NCI-H345 (cell line): Measurements from ENCODE around the gene CORO1C.
"Not testable (repeated sequence)": the region's sequence is repeated elsewhere in the genome, so short reads cannot be mapped to it uniquely, and the experiment has no call there.

Source experiments
- DNase-seq: peaks from one replicate; lab custom pipeline; 2025; lab: John Stamatoyannopoulos, UW

CORO1C gene

DNA sequence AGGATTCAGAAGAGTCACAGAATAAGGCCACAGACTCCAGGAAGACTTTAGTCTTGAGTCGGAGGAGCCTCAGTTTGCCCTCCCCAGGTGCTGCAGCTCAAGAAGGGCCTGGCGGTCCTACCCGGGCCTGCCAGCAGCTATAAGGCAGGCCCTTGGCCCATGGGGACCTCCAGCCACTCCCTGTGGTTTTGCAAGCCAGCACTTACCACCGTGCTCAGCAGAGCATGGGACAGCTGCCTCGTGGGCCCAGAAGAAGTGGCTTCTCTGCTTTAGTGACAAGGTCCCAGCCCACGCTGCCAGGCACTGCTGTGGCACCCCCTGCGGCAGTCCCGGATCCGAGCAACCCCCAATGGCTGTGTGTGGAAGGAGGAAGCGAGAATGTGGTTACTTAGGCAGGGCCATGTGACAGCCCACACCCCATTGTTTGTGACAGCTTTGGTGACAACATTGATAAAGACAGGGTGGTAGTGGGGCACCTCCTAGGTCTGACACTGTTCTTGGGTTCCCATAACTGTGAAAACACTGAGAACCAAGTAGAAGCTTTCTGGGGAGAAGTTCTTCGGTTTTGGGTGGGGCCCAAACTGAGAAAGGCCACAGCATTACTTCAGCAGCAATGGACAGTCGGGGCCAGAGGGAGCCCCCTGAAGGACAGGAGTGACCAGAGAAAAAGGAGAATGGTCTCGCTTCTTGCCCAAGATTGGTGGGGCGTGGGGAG is 97.6 kb downstream of the CORO1C start, which contains the start of gene SELPLG:
Gene SELPLG, minus strand, starts transcription at position 361 of the 715 bp plus-strand sequence. CDS start 9,587 bp downstream, outside the sequence.
- no peak for DNase-seq

DNA sequence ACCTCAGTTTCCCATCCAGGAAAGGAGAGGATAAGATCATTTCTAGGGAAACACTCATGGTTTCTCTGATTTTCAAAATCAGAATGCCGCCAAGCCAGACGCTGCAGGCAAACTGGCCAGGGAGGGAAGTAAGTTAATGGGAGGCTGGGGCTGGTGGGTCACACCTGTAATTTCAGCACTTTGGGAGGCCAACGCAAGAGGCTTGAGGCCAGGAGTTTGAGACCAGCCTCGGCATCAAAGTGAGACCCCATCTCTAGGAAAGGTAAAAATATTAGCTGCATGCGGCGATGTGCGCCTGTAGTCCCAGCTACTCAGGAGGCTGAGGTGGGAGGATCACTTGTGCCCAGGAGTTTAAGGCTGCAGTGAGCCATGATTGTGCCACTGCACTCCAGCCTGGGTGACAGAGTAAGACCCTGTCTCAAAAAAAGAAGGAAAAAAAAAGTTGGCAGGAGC is 98.2 kb downstream of the CORO1C start:
- no peak for DNase-seq

DNA sequence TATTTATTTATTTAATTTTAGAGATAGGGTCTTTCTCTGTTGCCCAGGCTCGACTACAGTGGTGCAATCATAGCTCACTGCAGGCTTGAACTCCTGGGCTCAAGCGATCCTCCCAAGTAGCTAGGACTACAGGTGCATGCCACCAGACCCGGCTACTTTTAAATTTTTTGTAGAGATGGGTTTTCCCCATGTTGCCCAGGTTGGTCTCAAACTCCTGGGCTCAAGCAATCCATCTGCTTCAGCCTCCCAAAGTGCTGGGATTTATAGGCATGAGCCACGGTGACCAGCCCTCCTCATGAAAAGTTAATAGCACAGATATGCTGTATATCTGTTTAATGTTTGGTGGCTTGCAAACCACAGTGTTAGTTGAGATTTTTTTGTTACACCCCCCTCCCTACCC is 100.1 kb downstream of the CORO1C start:
- not testable (repeated sequence) for DNase-seq

DNA sequence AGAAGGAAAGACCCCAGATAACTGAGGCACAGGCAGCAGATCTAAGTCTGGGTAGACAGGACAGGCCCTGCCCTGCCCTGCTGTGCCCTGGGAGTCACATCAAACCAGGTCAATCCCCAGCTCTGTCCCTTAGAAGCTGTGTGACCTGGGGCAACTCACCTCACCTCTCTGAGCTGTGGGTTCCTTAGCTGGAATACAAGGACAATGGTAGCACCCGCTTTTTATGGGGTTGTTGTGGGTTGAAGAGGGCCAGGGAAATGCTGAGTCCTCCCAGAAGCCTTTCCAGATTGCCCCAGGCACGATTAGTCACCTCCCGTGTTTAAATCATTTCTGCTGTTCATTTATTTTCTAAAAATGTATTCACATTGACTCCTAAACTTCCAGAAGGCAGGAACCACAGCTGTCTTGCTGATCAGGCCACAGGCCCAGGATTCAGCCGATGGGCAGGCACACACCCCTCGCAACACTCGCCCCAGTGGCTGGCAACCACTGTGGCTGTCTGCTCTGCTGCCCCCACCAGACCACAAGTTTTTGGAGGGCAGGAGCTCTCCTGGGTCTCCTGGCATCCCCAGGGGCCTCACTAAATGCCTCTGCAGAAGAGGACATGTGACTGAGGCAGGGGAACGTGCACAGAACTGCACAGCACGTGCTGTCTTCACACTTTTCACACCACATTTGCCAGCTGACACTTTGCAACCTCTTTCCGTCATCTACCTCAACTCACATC is 100.7 kb downstream of the CORO1C start:
- no peak for DNase-seq

DNA sequence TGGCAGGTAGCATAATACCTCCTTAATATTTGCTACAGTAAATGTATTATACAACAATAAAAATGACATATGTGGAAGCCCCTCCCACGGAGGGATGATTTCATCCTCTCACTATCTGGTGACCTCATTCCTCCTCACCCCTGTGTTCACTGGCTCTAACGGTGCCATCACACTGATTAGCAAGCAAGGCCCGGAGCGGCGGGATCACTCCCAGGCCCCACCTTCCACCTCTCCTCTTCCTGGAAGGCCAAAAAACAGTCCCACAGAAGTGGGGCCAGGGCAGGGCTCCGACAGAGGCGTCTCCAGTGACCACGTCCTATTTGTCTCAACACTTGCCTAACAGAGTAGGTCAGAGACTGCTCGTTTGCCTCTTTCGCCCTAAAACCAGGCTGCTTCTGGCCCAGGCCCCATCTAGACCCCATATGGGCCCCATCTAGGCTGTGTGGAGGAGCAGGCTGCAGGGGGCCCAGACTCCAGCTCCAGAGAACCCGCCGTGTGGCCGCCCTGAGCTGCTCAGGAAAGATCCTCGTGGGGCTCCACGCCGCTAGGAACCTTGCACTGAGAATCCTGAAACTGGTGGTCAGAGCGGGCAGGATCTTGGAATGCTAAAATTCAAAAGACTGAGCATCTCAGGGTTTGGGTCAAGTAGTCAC is 101.4 kb downstream of the CORO1C start:
- no peak for DNase-seq

DNA sequence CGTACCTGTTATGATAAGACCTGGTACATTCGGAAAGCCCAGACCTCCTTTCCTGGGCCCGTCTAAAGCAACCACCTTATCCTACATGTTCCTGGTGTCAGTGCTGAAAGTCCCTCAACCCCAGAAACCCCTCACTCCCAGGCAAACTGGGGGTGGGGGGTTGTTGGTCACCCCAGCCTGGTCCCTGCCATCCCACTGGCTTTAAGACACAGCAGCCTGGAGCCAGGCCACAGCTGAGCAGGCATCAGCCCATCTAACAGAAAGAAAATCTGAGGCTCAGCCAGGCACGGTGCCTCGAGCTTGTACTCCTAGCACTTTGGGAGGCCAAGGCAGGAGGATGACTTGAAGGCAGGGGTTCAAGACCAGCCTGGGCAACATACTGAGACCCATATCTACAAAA is 102.2 kb downstream of the CORO1C start:
- DNase-seq, result no peak

DNA sequence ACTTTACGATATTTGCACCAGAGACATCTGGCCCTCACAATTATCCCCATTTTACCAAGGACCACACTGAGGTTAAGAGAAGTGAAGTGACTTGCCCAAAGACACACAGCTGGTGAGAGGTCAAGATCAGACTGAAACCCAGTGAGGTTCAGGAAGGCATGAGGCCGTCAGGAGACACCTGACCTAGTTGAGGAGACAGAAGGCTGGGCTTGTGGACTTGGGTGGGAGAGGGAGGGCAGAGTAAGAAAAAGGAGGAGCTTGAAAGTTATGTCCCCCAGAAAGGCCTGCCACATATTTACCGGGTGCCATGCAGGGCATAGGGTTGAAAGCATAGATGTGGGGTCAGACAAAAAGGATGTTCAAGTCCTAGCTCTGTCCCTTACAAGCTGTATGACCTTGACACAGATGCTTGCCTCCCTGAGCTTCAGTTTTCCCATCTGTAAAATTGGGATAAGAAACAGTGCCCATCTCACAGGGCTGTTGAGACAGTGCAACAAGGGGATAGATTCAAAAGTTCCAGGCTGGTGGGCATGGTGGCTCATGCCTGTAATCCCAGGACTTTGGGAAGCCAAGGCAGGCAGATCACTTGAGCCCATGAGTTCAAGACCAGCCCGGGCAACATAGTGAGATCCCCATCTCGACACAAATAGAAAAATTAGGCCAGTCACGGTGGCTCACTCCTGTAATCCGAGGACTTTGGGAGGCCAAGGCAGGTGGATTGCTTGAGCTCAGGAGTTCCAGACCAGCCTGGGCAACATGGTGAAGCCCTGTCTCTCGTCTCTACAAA is 104.0 kb downstream of the CORO1C start:
- no peak for DNase-seq

DNA sequence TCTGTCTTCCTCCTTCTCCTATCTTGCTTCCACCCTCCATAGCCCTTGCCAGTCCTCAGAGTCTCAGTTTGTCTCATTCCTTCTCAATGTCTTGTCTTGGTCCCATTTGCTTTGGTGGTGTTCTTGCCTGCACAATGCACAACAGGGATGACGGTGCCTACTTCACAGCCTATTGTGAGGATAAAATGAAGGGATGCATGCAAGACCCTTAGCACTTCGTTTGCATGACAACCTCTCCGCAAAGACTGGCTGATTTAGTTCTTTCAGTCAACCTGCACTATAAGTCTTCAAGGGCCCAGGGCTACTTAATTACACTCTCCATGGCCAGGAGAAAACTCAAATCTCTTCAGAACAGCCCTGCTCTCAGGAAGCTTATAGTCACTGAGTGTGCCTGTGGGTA is 106.1 kb downstream of the CORO1C start:
- DNase-seq, result no peak

DNA sequence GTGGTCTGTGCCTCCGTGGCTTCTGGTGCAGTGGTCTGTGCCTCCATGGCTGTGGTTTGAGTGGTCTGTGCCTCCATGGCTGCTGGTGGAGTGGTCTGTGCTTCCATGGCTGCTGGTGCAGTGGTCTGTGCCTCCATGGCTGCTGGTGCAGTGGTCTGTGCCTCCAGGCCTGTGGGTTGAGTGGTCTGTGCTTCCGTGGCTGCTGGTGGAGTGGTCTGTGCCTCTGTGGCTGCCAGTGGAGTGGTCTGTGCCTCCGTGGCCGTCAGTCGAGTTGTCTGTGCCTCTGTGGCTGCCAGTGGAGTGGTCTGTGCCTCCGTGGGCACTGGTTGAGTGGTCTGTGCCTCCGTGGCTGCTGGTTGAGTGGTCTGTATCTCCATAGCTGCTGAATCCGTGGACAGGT is 107.7 kb downstream of the CORO1C start:
- no peak for DNase-seq

DNA sequence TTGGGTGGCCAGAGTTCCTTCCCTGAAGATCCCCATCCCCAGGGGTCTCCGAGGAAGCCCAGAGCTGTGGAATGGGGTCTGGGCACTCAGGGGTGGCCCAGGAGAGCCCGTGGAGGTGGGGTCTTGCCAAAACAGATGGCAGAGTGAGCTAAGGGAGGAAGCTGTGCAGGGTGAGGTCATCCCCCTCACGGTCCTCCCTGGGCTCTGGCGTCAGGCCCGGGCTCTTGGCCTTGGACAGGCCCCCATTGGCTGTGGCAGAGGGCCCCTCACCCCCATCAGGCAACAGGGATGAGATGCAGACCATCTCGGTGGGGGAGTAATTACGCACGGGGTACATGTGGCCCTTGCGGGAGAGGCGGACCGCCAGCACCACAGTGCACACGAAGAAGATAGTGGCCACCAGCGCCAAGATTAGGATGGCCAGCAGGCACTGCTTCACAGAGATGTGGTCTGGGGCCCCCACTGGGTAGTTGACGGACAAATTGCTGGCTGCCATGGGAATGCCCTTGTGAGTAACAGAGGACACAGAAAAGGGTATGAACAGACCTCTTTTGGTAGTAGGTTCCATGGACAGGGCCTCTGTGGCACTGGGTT is 108.3 kb downstream of the CORO1C start:
- DNase-seq, result no peak

DNA sequence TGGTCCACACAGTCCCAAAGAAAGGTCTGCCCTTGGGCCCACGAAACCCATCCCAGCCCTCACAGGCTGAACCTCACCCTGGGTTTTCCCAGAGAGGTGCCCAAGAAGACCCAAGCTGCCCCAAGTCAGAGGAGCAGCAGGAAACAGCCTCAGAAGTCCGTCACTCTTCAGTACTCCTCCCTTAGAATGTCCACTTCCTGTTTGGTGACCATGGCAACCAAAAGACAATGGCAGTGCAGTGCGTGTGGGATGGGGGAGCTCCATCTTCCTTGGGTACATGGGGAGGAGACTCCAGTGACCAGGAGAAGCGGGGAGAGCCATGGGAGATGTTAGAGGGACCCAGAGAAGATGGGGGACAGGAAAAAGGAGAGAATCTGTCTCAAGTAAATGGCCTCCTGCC is 108.9 kb downstream of the CORO1C start:
- no peak for DNase-seq

DNA sequence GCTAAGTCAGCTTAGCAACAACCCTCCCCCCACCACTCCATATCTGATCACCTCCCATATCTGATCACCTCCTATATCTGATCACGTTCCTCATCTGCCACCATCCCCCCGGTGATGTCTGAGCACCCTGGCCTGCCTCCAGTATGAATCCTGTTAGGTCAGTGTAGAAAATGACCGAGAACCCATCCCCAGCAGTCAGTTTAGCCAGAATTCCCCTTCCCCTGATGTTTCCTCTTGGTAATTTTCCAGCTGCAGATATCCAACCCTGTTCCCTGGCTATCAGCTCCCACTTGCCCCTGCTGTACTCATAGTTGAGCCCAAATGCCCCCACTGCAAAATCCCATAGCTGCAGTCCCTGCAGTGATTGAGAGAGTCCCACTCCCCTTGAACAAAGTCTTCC is 110.2 kb downstream of the CORO1C start:
- no peak for DNase-seq

DNA sequence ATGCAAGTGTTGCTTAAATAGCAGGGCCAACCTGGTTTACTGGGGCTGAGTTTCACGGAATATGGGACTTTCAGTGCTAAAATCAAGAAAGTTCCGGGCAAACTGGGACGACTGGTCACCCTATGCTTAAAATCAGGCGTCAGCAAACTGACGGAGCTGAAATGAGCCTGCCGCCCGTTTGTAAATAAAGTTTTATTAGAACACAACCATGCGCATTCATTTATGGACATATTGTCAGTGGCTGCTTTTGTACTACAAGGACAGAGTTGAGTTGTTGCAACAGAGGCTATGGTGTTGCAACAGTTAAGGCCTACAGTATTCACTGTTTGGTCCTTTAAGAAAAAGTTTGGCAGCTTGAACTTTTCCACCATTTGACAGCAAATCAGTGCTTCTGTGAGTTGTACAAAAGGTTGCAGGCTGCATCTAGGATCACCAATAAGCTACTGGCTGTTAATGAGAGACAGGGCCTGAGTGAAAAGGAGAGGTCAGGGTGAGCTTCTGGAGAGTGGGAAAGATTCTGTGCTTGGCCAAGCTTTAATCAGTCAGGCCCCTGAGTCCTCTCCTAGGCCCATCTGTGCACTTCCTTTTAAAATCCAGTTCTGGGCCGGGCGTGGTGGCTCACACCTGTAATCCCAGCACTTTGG is 111.0 kb downstream of the CORO1C start:
- DNase-seq, result no peak

DNA sequence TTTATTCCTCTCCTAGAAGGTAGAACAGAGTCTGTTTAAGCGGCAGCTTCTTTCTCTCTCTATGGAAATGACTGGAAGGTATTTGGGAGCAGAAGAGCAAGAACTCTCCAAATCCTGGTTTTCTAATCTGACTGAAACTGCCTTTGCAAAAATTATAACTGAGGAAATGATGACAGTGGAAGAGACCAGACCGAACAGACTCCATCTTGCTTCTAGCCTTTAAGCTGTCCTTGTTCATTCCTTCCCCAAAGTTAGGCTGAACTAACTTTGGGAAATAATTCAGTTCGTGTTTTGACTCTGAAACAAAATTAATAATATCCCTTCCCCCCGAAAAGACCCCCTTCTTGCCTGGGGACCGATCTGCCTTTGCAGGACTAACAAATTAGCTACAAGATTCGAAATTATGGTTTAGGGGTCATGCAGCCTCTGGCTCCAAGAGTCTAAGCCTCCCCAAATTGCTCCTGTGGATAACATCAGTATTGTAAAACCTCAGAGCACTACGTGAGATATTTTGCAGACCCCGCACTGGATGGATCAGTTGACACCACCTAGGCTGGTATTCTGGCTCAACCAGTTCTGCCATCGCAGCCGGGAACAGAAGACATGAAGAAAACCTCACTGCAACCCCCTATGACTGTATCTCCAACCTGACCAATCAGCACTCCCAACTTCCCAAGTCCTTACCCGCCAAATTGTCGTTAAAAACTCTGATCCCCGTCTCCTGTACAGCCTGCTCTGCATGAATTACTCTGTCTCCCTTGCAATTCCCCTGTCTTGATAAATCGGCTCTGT is 111.8 kb downstream of the CORO1C start:
- DNase-seq, result no peak

DNA sequence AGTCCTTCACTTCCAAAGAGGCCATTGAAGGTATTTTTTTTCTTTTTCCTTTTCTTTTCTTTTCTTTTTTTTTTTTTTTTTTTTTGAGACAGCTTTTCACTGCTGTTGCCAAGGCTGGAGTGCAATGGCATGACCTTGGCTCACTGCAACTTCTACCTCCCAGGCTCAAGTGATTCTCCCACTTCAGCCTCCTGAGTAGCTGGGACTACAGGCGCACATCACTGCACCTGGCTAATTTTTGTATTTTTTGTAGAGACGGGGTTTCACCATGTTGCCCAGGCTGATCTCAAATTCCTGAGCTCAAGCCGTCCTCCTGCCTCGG is 112.4 kb downstream of the CORO1C start:
- DNase-seq, result not testable (repeated sequence)

DNA sequence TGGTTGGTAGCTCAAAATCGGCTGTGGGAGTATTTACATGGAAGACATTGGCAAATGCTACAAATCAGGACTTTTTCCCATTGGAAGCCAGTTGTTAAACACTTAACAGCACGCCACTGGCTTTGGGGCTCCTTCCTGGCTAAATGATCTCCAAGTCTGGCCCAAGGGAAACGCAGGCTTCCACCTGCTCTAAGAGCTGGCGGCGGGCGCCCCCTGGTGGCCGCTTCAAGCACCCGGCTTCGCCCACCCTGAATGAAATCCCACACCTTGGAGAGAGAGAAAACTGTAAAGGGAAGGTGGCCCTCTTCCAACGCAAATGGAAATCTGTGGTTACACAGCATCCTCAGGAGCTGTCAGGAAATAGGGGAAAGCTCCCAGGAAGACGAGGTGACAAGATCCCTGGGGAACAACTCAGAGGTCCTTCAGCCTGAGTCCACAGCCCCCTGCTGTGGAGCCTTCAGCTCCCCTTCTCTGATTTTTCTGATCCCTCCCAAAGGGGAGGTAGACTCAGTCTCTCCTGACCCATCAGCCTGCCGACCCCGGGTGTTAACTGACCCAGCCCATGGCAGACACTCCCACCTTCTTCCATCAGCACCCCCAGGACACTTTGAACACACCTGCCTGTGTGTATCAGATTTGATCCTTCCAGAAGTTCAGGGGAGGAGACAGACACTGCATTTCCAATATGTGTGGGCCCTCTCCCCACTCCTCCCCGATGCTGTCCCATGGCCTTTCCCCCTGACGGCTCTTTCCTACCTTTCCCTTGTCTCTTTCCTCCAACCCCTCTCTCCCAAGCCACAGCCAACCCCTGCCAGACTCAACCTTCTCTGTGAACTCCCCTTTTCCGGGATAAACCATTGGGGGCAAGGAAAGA is 113.0 kb downstream of the CORO1C start:
- DNase-seq, result peak; percentile 79

DNA sequence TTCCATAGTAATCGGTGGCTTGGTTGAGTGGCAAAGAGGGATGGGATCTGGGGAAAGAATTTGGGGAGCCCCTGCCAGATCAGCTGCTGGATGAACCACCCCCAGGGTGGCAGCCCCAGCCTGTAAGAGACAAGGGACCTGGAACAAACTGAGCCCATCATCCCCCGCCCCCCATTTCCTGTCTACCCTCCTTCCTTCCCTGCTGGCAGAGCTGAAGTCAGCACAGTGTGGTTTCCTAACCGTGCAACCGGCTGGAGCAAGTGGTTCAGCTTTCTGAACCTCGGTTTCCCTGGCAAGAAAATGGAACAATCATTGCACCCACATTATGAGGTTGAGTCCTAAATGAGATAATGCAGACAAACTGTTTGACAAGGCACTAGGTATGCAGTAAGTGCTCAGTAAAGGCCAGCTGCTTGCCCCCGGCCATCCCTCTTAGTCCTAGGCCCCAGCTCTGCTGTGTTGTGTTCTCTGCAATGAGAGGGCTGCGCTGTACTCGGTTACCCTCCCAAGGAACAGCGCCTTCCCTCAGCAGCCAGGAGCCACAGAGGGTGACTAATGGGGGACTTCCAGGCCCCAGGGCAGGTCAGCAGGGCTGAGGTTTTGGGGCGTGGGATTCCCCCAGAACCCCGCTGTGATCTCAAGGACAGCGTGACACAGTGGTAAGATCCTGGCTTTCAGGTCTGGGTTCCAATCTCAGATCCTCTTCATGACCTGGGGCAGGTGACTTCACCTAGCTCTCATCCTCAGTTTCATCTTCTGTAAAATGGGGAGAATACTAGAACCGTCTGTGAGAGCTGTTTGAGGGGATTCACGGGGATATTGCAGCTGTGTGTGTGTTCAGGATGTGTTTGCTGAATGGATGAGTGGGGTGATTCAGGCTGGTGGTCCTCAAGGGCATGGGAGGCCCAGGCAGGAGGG is 114.1 kb downstream of the CORO1C start:
- DNase-seq, result no peak

DNA sequence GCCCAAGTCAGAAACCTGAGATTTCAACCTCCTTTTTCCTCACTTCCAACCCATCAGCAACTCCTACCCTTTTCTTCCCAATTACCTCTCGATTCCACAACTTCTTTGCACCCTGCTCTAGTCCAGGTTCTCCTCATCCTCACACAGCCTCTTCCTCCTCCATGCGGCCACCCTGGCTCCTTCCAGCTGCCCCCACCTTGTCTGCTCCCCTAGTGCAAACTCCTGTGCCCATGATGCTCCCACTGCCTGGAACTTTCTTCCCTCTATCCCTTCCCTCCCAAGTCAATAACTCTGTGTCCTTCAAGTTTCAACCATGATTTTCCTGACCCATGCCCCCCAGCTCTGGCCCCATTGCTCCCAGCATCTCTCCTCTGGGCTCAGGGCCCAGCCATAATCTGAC is 115.0 kb downstream of the CORO1C start:
- DNase-seq, result no peak

DNA sequence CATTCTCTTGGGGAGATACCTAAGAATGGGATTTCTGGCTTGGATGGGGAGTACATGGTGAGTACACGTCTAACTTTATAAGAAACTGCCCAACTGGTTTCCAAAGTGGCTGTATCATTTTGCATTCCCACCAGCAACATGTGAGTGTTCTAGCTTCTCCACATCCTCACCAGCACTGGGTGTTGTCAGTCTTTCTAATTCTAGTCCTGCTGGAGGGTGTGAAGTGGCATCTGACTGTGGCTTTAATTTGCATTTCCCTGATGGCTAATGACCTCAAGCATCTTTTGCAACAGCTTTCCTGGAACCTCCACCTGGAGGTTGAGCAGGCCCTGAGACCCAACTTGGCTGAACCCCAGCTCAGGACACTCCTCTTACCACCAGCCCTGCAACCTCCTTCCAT is 115.4 kb downstream of the CORO1C start:
- DNase-seq, result no peak
